ENCODE measurements around the gene LTC4S. TPM values are rescaled to one million over a fixed set of nuclear protein-coding genes. Genes with fewer than 3 reads are reported as not detected.

LTC4S gene
- total and polyA plus RNA-seq, 3 donors from 2014 or later, result 3.7 to 10.3 (median 4.8) TPM

- 67 to 68% methylated on average over 13 of the region's 13 CpGs for WGBS, 2 donors
- no peak overlapping the region for H3K4me3 ChIP-seq
- H3K9me3 ChIP-seq, result no peaks in the 10 kb centered on the region
- intact Hi-C loops (cut with DNase I; ENCODE audit: low total_unique reads), result no loop called here
- H3K4me1 ChIP-seq, result peaks cover 21% of the 10 kb centered on the region
- no peak for TF ChIP-seq POLR2A (IDR thresholded peaks at IDR 0.05)
- no peak for TF ChIP-seq CTCF (IDR thresholded peaks at IDR 0.05)
- no peaks in the 10 kb centered on the region for H3K36me3 ChIP-seq (ENCODE audit: low read depth, missing control alignments)
- DNase-seq, result no peak
- no peaks in the 10 kb centered on the region for H3K27me3 ChIP-seq
- H3K27ac ChIP-seq, result no peak overlapping the region
These were observed 28.4 kb upstream of the LTC4S start for GRCh38 chr5:179765400-179765799.

- H3K27me3 ChIP-seq, result no peaks in the 10 kb centered on the region
- 78 to 87% methylated on average over 12 to 20 of the region's 20 CpGs for WGBS, 2 donors
- no peak for TF ChIP-seq CTCF (IDR thresholded peaks at IDR 0.05)
- TF ChIP-seq POLR2A (IDR thresholded peaks at IDR 0.05), result no peak
- peaks cover 21% of the 10 kb centered on the region for H3K4me1 ChIP-seq
- no peaks in the 10 kb centered on the region for H3K9me3 ChIP-seq
- H3K27ac ChIP-seq, result no peak overlapping the region
- intact Hi-C loops (cut with DNase I; ENCODE audit: low total_unique reads), result no loop called here
- no peak for DNase-seq
- no peaks in the 10 kb centered on the region for H3K36me3 ChIP-seq (ENCODE audit: low read depth, missing control alignments)
- no peak overlapping the region for H3K4me3 ChIP-seq
These were observed 27.6 kb upstream of the LTC4S start for GRCh38 chr5:179766021-179766725.

- Histone ChIP-seq H3K4me1 (peaks cover 16% of the 10 kb centered on the region), H3K27me3 (no peaks in the 10 kb centered on the region), H3K9me3 (no peaks in the 10 kb centered on the region), H3K36me3 (ENCODE audit: low read depth, missing control alignments) (no peaks in the 10 kb centered on the region), H3K4me3 (no peak overlapping the region), H3K27ac (no peak overlapping the region)
- intact Hi-C loops (cut with DNase I; ENCODE audit: low total_unique reads), result no loop called here
- 73 to 75% methylated on average over 12 of the region's 12 CpGs for WGBS, 2 donors
- DNase-seq, result no peak
- TF ChIP-seq POLR2A (IDR thresholded peaks at IDR 0.05), result no peak
- no peak for TF ChIP-seq CTCF (IDR thresholded peaks at IDR 0.05)
These were observed 26.9 kb upstream of the LTC4S start for GRCh38 chr5:179766726-179767455.

- Histone ChIP-seq H3K27ac (no peak overlapping the region), H3K27me3 (no peaks in the 10 kb centered on the region), H3K36me3 (ENCODE audit: low read depth, missing control alignments) (no peaks in the 10 kb centered on the region), H3K9me3 (no peaks in the 10 kb centered on the region), H3K4me3 (no peak overlapping the region), H3K4me1 (peaks cover 9% of the 10 kb centered on the region)
- TF ChIP-seq CTCF (IDR thresholded peaks at IDR 0.05) (no peak), POLR2A (IDR thresholded peaks at IDR 0.05) (no peak)
- intact Hi-C loops (cut with DNase I; ENCODE audit: low total_unique reads), result no loop called here
- DNase-seq, result no peak
- 91 to 92% methylated on average over 9 of the region's 9 CpGs for WGBS, 2 donors
These were observed 26.2 kb upstream of the LTC4S start for GRCh38 chr5:179767496-179768100.
